Cardiac septum (tissue), 1 donor: ENCODE data around the gene EEF2. TPM values are rescaled to one million over a fixed set of nuclear protein-coding genes. Genes with fewer than 3 reads are reported as not detected.
A peak's percentile ranks its signal among the peaks of the same experiment; 100 is the strongest.
"Not testable (repeated sequence)": the region's sequence is repeated elsewhere in the genome, so short reads cannot be mapped to it uniquely, and the experiment has no call there.

Experiments used
- DNase-seq: peaks from one replicate; pipeline ENCODE4 v3.0.0-alpha.2; 2020; ENCODE audit warnings: low spot score
- intact Hi-C: fragments of 100-400 bp; cut with DNase I; formaldehyde crosslinking; loops from one replicate; pipeline ENCODE4 v1.14.0; 2022
- total RNA-seq: library from RNA; stranded (reverse); fragmentation: NEBNext Ultra II Directional; extraction: Animal tissue kit (Norgen Biotek cat#: 25700); gene quantifications from one replicate; pipeline ENCODE4 v1.2.1, GENCODE V29; 2021
- donor health status: DM: no; HTN: no; CAD: no.

Gene EEF2
- total RNA-seq, 1 donor from 2014 or later: 1,625 TPM

DNA sequence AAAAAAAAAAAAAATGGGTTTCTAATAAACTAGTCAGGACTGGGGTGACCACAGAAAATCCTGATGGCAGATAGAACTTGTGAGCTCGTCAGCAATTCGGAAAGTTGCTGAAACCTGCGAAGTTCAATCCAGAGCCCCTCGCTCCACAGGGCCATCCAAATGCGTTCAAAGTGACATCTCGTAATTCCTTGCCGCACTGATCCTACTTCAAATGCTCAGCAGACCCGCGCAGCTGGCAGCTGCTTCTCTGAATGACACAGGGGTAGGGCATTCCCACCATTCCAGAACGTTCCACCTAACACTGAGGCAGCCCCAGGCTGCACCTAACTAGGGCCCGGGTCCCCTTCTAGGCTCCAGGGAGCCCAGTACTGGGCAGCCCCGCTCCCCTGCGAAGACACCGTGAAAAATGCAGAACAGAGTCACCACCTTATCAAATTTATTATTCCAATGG lies 9.6 kb downstream of the EEF2 start:
- DNase-seq: no peak
- intact Hi-C loops: no loop called here

DNA sequence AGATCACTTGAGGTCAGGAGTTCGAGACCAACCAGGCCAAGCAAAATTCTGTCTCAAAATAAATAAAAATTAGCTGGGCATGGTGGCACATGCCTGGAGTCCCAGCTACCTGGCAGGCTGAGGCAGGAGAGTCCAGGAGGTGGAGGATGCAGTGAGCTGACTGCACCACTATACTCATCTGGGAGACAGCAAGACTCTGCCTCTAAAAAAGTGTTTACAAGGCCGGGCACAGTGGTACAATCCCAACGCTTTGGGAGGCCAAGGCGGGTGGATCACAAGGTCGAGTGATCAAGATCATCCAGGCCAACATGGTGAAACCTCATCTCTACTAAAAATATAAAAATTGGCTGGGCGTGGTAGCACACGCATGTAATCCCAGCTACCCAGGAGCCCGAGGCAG lies 10.1 kb downstream of the EEF2 start:
- intact Hi-C loops: no loop called here

DNA sequence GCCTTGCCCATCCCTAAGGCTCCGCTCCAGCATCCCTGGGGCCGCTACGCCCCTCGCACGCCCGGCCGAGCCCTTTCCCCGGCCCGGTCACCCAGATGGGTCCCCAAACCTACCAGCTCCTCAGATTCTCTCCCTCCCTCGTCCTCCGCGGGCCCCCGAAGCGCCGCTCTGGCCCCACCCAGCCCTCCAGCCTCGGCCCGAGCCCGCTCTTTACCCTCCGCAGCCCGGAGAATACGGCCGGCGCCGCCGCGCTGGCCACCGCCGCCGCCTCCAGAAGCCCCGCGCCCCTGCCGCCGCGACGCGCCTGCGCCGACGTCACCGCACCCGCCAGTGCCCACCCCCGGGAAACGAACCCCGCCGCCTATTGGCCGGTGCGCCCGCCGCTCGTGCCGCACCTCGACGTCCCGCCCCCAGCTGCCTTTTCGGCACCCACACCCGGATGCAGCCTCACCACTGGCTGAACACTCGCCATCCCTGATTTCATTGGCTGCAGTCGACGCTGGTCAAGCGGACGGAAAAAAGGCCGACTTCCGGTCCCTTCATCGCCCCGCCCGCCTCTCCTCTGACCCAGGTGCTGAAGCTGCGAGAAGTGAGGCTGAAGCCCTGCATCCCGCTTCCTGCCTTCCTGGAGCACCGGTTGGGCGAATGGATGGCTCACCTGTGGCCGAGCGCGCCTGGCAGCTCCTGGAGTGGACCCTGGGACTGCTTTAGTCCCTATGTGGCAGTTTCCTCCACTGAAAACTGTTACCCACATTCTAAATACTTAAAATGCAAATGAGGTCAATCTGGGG lies 14.3 kb downstream of the EEF2 start, which contains the start of gene DAPK3:
Gene DAPK3 (minus strand): TSS at position 292 of the 791 bp plus-strand sequence. CDS start 1,364 bp downstream, outside the sequence.
- intact Hi-C loops: loop anchor here (2.0 kb wide), 1 partner anchor 14 kb away; the partner anchor contains the start of gene EEF2
- DNase-seq: peak; percentile 99

More for the DNA sequence above, 10.1 kb downstream of the EEF2 start:
- no peak for DNase-seq

DNA sequence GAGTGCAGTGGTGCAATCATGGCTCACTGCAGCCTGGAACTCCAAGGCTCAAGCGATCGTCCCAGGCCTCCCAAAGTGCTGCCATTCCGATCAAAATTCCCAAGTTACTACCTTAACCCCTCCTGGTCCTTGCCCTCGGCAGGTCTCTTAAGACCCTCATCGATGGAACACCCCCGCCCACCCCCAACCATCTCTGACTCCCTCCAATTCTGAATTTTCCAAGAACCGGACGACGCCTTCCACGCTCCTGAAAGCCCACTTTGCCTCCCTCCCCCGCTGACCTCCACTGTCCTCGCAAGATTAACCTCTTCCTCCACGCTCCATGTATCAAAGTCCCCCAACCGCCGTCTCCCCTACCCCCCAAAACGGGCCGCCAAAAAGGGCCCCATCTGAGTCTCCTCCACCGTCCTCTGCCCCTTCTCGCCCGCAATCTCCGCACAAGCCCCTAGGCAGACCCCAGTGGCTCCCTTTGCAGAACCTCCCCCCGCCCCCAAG lies 14.9 kb downstream of the EEF2 start:
- no peak for DNase-seq
- intact Hi-C loops: loop anchor here (2.0 kb wide), 1 partner anchor 14 kb away; the partner anchor contains the start of gene EEF2

DNA sequence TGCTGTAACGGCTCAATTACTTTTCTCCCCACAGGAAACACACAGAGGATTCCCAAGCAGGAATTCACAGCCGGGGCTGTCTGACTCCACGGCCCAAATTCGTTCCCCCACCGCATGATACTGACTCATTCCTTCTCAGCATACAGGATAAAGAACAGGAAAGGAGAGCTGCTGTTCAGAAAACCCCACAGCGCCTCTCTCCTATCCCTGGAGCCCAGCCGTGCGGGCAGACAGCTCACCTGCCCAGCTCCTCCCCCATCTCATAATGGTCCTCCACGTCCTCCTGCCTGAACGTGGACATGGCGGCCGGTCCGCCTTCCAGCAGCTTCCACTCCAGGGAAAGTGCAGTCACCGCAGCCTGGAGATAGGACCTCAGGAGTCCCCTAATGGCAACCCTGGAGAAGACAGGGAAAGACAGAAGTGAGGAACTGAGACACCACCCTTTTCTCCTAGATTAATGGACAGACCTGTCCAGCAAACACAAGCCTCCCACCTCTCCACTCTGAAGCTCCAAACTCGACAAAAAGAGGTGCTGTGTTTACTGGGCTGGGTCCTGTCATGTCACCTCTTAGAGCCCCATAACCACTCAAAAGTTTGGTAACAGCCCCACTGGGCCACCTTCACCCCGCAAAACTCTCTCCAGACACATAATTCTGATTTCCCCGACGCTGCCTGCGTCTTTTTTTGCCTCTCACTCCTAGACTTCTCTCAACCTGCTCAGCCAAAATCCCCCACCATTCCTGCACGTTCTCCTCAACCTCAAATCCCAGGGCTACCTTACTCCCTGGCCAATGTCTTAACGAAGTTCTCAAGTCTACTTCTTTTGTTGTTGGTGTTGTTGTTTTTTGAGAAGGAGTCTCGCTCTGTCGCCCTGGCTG lies 15.6 kb downstream of the EEF2 start:
- DNase-seq: no peak
- intact Hi-C loops: loop anchor here (2.0 to 5.0 kb wide), 3 partner anchors 15 to 37 kb away; partner anchors contain the start of genes EEF2 and NMRK2

DNA sequence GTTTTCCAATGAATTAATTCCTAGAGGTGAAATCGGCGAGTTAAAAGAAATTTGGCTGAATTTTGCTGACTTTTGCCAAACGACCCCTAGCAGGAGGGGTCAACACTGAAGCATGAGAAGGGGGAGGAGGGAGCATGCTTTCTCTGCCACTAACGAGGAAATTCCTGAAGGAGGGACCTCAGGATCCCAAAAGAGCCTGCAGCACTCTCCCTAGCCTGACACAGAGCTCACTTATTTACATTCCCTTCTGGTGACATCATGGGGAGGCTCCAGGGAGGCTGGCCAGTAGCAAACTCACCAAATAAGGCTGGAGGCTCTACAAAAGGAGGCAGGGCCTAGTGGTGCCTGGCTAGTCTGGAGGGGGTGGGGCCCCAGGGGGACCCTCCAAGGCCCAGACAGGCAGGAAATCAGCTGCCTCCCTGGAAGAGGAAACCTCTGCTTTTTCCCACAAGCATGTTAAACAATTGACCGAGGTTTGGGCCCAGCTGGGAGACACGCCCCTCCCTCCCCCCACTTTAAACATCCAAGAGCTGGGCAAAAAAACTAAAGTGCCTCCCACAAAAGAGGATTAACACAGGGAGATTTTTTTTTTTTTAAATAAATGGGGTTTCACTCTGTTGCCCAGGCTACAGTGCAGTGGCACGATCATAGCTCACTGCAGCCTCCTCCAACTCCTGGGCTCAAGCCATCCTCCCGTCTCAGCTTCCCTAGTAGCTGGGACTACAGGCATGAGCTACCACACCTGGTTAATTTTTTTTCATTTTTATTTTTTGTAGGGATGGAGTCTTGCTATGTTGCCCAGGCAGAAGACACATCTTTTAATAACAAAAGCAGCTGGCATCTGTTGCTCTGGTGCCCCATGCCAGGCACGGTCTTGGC lies 16.5 kb downstream of the EEF2 start:
- peak; percentile 93 for DNase-seq
- intact Hi-C loops: loop anchor here (2.0 to 5.0 kb wide), 2 partner anchors 18 to 36 kb away; partner anchors contain the start of gene NMRK2

DNA sequence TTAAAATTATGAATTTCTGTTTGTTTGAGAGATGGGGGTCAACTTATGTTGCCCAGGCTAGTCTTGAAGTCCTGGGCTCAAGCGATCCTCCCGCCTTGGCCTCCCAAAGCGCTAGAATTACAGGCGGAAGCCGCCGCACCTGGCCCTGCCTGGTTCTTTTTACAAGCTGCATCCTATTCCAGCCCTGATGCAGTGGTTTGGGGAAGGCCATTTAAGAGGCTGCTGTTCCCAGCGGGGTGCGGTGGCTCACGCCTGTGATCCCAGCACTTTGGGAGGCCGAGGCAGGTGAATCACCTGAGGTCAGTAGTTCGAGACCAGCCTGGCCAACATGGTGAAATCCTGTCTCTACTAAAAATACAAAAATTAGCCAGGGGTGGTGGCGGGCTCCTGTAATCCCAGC lies 17.3 kb downstream of the EEF2 start:
- DNase-seq: not testable (repeated sequence)
- intact Hi-C loops: loop anchor here (2.0 to 5.0 kb wide), 2 partner anchors 17 to 36 kb away; partner anchors contain the start of gene NMRK2

DNA sequence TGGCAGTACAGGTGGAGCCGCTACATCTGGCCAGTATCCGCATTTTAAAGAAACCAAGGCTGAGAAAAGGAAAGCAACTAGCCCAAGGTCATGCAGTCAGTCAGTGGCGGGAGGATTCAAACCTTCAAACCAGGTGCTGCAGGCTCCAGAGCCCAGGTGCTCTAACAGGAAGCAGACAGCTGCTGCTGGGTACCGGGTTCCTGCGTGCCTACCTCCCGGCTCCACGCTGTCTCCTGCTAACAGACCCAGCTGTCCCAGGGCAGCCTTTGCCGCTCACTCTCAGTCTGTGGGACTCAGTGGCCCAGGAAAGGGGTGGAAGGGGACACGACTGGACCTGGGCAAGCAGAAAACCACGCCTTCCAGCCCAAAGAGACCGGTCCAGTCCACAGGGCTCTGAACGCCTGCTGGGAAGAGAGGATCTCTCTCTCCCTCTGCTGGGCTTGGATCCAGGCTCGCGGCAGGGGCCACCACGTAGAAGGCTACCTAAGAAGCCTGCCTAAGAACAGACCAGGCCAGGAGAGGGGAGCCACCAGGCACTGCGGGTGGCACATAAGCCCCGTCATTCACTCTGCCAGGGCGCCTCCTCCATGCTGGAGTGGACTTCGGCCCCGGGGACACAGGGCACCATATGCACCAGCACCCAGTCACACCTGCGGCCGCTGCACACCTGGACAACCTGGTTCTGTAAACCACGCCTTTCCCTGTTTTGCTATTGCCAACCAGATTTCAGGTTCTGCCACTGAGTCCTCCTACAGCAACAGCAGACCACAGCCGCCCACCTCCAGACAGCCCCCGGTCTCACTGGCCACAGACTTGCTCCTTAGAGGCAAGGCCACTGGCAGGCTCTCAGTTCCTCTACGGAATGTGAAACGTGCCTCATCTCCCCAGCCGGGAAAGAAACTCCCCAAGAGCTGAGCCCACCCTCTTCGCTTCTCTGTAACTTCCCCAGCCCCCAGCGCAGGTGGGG lies 18.9 kb downstream of the EEF2 start:
- intact Hi-C loops: loop anchor here (5.0 kb wide), 1 partner anchor 34 kb away; the partner anchor contains the start of gene NMRK2
- DNase-seq: no peak

DNA sequence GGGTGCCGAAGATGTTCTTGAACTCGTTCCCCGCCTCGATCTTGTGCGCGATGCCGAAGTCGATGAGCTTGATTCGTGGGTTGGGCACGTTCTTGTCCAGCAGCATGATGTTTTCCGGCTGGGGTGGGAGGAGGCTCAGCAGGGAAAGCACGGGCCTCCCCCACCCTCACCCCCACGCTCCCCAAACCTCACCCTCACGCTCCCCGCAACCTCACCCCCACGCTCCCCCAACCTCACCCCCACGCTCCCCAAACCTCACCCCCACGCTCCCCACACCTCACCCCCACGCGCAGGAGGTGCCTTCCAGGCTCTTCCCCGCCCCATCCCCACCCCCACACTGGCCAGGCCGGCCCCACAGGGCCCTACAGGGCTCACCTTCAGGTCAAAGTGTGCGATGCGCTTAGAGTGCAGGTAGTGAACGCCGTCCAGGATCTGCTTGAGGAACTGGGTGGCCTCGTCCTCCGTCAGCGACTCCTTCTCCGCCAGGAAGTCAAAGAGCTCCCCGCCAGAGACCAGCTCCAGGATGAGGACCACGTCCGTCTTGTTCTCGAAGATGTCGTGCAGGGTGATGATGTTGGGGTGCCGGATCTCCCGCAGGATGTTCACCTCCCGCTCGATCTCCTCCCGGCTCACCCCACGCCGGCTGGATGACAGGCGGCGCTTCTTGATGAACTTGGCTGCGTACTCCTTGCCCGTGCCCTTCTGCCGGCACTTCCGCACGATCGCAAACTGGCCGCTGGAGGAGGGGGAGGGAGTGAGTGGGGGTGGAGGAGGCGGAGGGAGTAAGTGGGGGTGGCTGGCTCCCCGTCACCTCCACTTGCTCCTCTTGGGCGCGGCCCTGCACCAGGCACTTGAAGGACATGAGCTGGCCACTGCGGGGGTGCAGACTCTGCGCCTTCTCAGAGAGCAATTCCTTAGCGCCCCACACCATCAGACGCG lies 20.7 kb downstream of the EEF2 start:
- DNase-seq: no peak
- intact Hi-C loops: loop anchor here (5.0 kb wide), 1 partner anchor 32 kb away; the partner anchor contains the start of gene NMRK2

DNA sequence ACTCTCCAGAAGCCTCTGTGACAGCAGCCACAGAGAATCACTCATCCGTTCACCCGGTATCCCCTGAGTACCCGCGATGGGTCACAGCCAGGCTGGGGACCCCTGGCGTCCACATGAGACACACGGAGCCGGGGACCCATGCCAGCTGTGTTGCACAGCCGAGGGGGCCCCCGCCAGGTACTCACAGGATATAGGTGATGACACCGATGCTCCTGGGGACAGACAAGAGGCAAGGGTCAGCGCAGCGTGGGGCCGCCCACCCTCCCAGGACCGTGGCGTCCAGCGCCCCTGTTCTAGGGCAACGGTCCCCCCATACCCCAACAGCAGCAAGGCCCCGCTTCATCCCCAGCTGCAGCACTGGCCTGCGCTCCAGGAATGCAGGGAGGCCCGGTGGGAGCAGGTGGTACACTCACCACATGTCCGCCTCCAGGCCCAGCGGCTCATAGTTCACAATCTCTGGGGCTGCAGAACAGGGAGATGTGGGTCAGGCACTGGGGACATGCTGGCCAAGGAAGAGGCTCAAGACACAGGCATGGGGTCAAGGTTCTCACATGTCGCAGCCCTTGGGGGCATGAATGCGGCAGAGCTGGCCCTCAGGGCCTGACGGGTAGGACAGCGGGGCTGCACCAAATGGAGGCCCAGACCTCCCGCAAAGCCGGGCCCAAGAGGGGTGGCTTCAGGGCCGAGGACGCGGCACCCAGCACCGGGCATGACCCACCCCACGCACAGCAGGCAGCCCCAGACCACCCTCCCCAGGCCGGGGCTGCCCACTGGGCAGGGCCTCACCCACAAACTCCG lies 21.6 kb downstream of the EEF2 start:
- intact Hi-C loops: no loop called here
- no peak for DNase-seq

DNA sequence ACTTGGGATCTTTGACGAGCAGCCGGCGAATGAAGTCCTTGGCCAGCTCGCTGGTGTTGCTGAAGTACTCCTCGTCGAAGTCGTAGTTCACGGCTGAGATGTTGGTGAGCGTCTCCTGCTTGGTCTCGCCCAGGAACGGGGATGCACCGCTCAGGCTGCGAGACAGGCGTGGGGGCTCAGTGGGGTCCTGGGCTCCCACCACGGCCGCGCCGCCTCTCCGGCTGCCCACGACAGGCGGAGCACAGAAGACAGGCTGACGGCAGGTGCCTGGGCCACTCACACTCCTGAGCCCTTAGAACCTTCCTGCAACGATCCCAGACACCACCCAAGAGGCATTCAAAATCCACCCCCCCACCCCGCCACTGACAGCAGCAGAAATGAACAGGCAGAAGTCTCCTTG lies 24.3 kb downstream of the EEF2 start:
- intact Hi-C loops: no loop called here
- DNase-seq: no peak

DNA sequence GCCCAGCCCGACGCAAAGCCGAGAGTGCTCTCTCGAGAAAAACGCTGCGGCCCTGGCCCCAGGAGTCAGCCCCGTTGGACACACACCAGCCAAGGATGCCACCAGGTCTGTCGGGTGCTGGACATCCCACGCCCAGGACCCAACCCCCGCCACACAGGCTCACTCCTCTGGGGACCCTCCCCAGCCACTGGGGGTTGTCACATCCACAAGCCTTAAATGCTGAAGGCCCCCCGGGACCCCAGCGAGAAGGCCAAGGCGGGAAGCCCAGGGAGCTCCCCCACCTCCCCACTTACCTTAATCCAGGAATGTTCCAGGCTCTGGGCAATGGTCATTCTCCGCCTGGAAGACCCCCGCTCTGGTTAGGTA lies 25.5 kb downstream of the EEF2 start:
- intact Hi-C loops: no loop called here
- no peak for DNase-seq

DNA sequence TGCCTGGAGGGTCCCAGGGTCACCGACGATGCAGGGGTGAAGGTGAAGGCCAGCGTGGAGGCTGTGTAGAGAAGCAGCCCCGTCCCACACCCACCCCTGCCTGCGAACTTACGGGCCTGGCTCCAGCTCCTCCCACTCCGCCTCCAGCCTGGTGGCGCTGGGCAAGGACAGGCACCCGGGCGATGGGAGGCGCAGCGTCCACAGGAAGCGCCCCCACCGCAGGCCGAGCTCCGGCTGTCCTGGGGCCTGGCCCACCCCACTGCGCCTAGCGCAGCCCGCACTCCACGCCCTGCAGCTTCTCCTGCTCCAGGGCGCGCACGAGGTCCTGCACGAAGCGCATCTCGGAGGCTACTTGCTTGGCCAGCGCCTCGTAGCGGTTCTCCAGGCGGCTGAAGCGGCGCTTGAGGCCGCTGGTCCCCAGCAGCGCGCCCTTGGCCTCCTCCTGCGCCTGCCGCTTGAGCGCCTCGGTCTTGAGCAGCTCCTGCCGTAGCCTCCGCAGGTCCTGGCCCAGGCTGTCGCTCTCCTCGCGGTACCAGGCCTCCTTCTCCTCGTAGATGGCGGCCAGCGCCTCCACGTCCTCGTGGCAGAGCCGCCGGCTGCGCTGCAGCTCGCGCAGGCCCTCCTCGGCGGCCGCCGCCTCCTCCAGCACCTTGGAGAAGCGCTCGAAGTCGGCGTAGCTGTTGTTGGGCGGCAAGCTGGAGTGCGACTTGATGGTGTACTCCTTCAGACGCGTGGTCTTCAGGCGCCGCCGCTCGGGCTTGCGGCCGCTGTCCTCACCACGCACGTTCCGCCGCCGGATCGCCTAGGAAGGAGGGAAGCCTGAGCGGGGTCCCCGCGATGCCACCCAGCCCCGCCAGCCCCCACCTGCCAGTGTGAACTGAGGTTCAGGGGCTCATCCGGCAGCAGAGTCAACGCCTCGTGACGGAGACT lies 26.2 kb downstream of the EEF2 start:
- no peak for DNase-seq

DNA sequence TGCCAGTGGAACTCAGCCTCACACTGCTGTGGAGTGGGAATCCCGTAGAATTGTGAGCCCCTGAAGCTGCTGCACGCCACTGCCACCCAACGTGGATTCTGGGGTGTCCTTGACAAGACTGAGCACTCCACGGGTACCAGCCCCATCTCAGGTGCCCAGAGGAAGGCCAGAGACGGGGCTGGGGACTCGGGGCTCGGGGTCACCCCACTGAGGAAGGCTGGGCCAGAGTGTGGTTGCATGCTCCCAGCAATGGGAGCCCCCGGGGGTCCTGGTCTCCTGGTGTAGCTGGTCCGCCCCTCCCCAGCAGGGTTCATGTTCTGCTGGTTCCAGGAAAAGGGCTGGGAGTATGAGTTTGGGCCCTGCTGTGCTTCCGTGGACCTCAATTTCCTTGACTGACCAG lies 29.6 kb downstream of the EEF2 start:
- no peak for DNase-seq
- intact Hi-C loops: no loop called here

More for the DNA sequence above, 26.2 kb downstream of the EEF2 start:
- intact Hi-C loops: no loop called here

DNA sequence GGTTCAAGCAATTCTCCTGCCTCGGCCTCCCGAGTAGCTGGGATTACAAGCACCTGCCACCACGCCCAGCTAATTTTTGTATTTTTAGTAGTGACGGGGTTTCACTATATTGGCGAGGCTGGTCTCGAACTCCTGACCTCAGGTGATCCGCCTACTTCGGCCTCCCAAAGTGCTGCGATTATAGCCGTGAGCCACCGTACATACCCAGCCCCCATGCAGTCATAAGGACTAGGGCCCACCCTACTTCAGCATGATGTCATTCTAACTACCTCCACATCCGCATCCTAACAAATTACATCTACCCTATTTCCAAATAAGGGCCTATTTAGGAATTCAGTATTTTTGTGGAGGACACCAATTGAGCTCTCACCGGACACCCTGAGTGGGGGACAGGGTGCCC lies 30.0 kb downstream of the EEF2 start:
- DNase-seq, intact Hi-C loops: not testable (repeated sequence)
